Uterus (tissue), 2 donors: ENCODE data around the gene C19orf73.

Source experiments
- POLR2A ChIP-seq, 2 donors: fragments of 450-650 bp; IDR thresholded peaks; one replicate each; pipeline ENCODE4 v1.6.1; 2016; ENCODE audit warnings: antibody characterized with exemption in 2 of 2, mild to moderate bottlenecking in 1 of 2, moderate library complexity in 1 of 2
- TF ChIP-seq, protein P1 (sequence below), 4 experiments: fragments of 200-600 bp in 2 of 4; fragments of 450-650 bp in 2 of 4; sonication (generic) in 2 of 4; IDR thresholded peaks; one replicate each; pipeline ENCODE4 v1.5.1; 2016 to 2019; ENCODE audit warnings: antibody characterized with exemption in 4 of 4, mild to moderate bottlenecking in 2 of 4, moderate library complexity in 1 of 4

DNA sequence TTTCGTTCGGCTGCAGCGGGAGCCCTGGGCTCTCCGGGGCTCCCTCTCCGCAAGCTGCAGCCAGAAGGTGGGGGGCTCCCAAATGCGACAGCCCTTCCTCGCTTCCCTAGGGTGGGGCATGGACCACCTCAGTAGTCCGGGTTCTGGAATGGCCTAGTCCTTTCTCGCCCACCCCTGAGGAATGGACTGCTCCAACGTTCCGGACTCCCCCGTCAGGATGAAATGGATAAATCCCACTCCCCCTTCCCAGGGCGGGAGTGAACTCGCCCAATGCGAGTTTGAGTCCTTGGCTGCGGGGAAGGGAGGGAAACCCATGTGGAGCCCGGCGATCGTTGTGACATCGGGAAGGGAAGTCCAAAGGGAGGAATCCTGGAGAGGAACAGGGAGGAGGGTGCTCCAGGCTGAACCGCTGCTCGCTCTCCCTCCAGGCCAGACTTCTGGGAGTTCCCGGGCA lies 30.7 kb upstream of the C19orf73 start:
- TF ChIP-seq, protein P1, sequence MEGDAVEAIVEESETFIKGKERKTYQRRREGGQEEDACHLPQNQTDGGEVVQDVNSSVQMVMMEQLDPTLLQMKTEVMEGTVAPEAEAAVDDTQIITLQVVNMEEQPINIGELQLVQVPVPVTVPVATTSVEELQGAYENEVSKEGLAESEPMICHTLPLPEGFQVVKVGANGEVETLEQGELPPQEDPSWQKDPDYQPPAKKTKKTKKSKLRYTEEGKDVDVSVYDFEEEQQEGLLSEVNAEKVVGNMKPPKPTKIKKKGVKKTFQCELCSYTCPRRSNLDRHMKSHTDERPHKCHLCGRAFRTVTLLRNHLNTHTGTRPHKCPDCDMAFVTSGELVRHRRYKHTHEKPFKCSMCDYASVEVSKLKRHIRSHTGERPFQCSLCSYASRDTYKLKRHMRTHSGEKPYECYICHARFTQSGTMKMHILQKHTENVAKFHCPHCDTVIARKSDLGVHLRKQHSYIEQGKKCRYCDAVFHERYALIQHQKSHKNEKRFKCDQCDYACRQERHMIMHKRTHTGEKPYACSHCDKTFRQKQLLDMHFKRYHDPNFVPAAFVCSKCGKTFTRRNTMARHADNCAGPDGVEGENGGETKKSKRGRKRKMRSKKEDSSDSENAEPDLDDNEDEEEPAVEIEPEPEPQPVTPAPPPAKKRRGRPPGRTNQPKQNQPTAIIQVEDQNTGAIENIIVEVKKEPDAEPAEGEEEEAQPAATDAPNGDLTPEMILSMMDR (IDR thresholded peaks at IDR 0.05), result no peak
- TF ChIP-seq POLR2A (IDR thresholded peaks at IDR 0.05), result no peak
